HCT116 (cell line): ENCODE measurements around the gene CLIC5. TPM values are rescaled to one million over a fixed set of nuclear protein-coding genes. Genes with fewer than 3 reads are reported as not detected.

Source experiments
- ATAC-seq: fragments of 200-7000 bp; cut with Tn5 transposase; 2 replicates; pipeline ENCODE4 v1.9.1; 2020; ENCODE audit warnings: mild to moderate bottlenecking, moderate library complexity
- BruUV-seq: library from RNA; stranded (reverse); fragments of 400-500 nt; replicated peaks from 2 replicates; lab custom pipeline; 2021; lab: Mats Ljungman, UMichigan
- CTCF ChIA-PET: fragments of 300-600 bp; sonication (Branson Sonifier 250); formaldehyde crosslinking; loops from one replicate; lab custom pipeline; 2021; ENCODE audit warnings: antibody characterized with exemption; lab: Charles Lee
- POLR2A ChIA-PET: fragments of 300-600, 350-600 bp; sonication (Branson Sonifier 250); formaldehyde crosslinking; loops from one replicate; lab custom pipeline; 2021; ENCODE audit warnings: antibody characterized with exemption; lab: Charles Lee
- RAD21 ChIA-PET, 2 experiments: fragments of 300-600 bp; sonication (Branson Sonifier 250); formaldehyde crosslinking; loops; one replicate each; lab custom pipeline; 2023; ENCODE audit warnings: low total read pairs in 2 of 2; ENCODE audit not compliant: uncharacterized antibody in 2 of 2, unreplicated experiment in 2 of 2, low non-redundant PET in 1 of 2; lab: Charles Lee
- DNase-seq: peaks from one replicate; pipeline ENCODE4 v3.0.0-alpha.2; 2010; ENCODE audit warnings: low read depth, low spot score
- H2AFZ ChIP-seq: fragments of 200-600 bp; shearing (Covaris generic), sonication (generic); 2 replicates; pipeline ENCODE4 v1.6.1; 2017; ENCODE audit warnings: low read depth, mixed run types, mixed read lengths, antibody characterized with exemption, low read length; ENCODE audit not compliant: poor library complexity, severe bottlenecking
- H3K27ac ChIP-seq: 2 replicates; pipeline ENCODE4 v1.5.1; 2012; ENCODE audit warnings: low read depth, low read length
- H3K27me3 ChIP-seq: fragments of 200-600 bp; sonication (generic); 2 replicates; pipeline ENCODE4 v1.6.1; 2016; ENCODE audit warnings: mixed run types, low read length, mixed read lengths; ENCODE audit not compliant: insufficient read depth
- H3K36me3 ChIP-seq, 2 experiments: fragments of 200-500 bp in 1 of 2; fragments of 200-600 bp in 1 of 2; sonication (Bioruptor generic) in 1 of 2; sonication (generic) in 1 of 2; 2 replicates each; pipeline versions ENCODE4 v1.5.1 to v1.6.1; 2014 to 2016; ENCODE audit warnings: low read length in 2 of 2, inconsistent platforms in 1 of 2, mixed read lengths in 1 of 2, mixed run types in 1 of 2; ENCODE audit not compliant: insufficient read depth in 2 of 2, control insufficient read depth in 1 of 2
- H3K4me1 ChIP-seq, 2 experiments: fragments of 200-600 bp in 1 of 2; sonication (generic) in 1 of 2; 2 replicates each; pipeline versions ENCODE4 v1.5.1 to v1.6.1; 2012 to 2017; ENCODE audit warnings: low read length in 2 of 2, inconsistent platforms in 1 of 2, mild to moderate bottlenecking in 1 of 2, mixed read lengths in 1 of 2, mixed run types in 1 of 2, moderate library complexity in 1 of 2; ENCODE audit not compliant: insufficient read depth in 2 of 2, control insufficient read depth in 1 of 2
- H3K4me2 ChIP-seq: fragments of 200-600 bp; sonication (generic); 2 replicates; pipeline ENCODE4 v1.6.1; 2017; ENCODE audit warnings: mixed run types, low read length, mixed read lengths
- H3K4me3 ChIP-seq, 2 experiments: fragments of 200-600 bp in 1 of 2; sonication (generic) in 1 of 2; replicated peaks in 1 of 2; 2 replicates each; pipeline ENCODE4 v1.5.1; 2011 to 2016; ENCODE audit warnings: low read length in 2 of 2, control low read depth in 1 of 2, low read depth in 1 of 2, mild to moderate bottlenecking in 1 of 2, mixed read lengths in 1 of 2, mixed run types in 1 of 2
- H3K79me2 ChIP-seq: fragments of 200-600 bp; sonication (generic); 2 replicates; pipeline ENCODE4 v1.6.1; 2017; ENCODE audit warnings: mild to moderate bottlenecking, mixed run types, low read length, moderate library complexity, mixed read lengths; ENCODE audit not compliant: insufficient read depth
- H3K9ac ChIP-seq: fragments of 200-600 bp; sonication (generic); 2 replicates; pipeline ENCODE4 v1.6.1; 2016; ENCODE audit warnings: low read length, mixed read lengths
- H3K9me2 ChIP-seq: fragments of 200-600 bp; sonication (generic), shearing (Covaris generic); 2 replicates; pipeline ENCODE4 v1.6.1; 2017; ENCODE audit warnings: mixed run types, mild to moderate bottlenecking, moderate library complexity; ENCODE audit not compliant: insufficient read depth
- H3K9me3 ChIP-seq, 2 experiments: fragments of 200-500 bp in 1 of 2; fragments of 200-600 bp in 1 of 2; sonication (Bioruptor generic) in 1 of 2; sonication (generic) in 1 of 2; 2 replicates each; pipeline ENCODE4 v1.6.1; 2014 to 2017; ENCODE audit warnings: low read length in 2 of 2, mixed read lengths in 2 of 2, inconsistent platforms in 1 of 2, low read depth in 1 of 2, mild to moderate bottlenecking in 1 of 2, mixed run types in 1 of 2, moderate library complexity in 1 of 2; ENCODE audit not compliant: control insufficient read depth in 1 of 2, insufficient read depth in 1 of 2
- H4K20me1 ChIP-seq: fragments of 200-600 bp; sonication (generic), shearing (Covaris generic); 2 replicates; pipeline ENCODE4 v1.6.1; 2017; ENCODE audit warnings: mixed run types, mild to moderate bottlenecking, moderate library complexity; ENCODE audit not compliant: insufficient read depth
- EGR1 ChIP-seq: IDR thresholded peaks from 2 replicates; pipeline ENCODE4 v1.6.1; 2012; ENCODE audit warnings: low read depth
- EZH2 ChIP-seq: fragments of 200-600 bp; sonication (generic); IDR thresholded peaks from 2 replicates; pipeline ENCODE4 v1.6.1; 2017; ENCODE audit warnings: antibody characterized with exemption, mixed run types
- EZH2phosphoT487 ChIP-seq: fragments of 200-600 bp; IDR thresholded peaks from 2 replicates; pipeline ENCODE4 v1.6.1; 2018; ENCODE audit warnings: antibody characterized with exemption, borderline replicate concordance
- FOSL1 ChIP-seq: IDR thresholded peaks from 2 replicates; pipeline ENCODE4 v1.6.1; 2012; ENCODE audit warnings: low read depth
- JUND ChIP-seq: IDR thresholded peaks from 2 replicates; pipeline ENCODE4 v1.6.1; 2012
- POLR2AphosphoS5 ChIP-seq: IDR thresholded peaks from 2 replicates; pipeline ENCODE4 v1.6.1; 2011; ENCODE audit warnings: mild to moderate bottlenecking, low read depth, low read length, moderate library complexity
- RAD21 ChIP-seq: IDR thresholded peaks from 2 replicates; pipeline ENCODE4 v1.6.1; 2012; ENCODE audit warnings: low read depth, mild to moderate bottlenecking
- SIN3A ChIP-seq: IDR thresholded peaks from 2 replicates; pipeline ENCODE4 v1.6.1; 2012; ENCODE audit warnings: low read depth
- SP1 ChIP-seq: IDR thresholded peaks from 2 replicates; pipeline ENCODE4 v1.6.1; 2012; ENCODE audit warnings: low read depth
- ZFX ChIP-seq: fragments of 450-650 bp; IDR thresholded peaks from 2 replicates; pipeline ENCODE4 v1.6.1; 2017
- ZNF274 ChIP-seq: fragments of 200-500 bp; sonication (Bioruptor generic); IDR thresholded peaks from 2 replicates; pipeline ENCODE4 v1.6.1; 2014; ENCODE audit warnings: mild to moderate bottlenecking, low read depth, low read length, inconsistent platforms
- intact Hi-C: fragments of 100-400 bp; cut with micrococcal nuclease; formaldehyde crosslinking; loops from 2 replicates; pipeline ENCODE4 v1.10.0; 2022
- total RNA-seq: library from RNA; stranded (reverse); gene quantifications from one replicate; pipeline ENCODE4 v1.2.1, GENCODE V29; 2021; ENCODE audit not compliant: unreplicated experiment
- TF ChIP-seq, protein P1 (sequence below): IDR thresholded peaks from 2 replicates; pipeline ENCODE4 v1.6.1; 2011; ENCODE audit warnings: mild to moderate bottlenecking, low read length, moderate library complexity; ENCODE audit not compliant: insufficient replicate concordance; ENCODE audit errors: extremely low read depth
- TF ChIP-seq, protein P2 (sequence below): IDR thresholded peaks from 2 replicates; pipeline ENCODE4 v1.6.1; 2012
- TF ChIP-seq, protein P3 (sequence below), 3 experiments: fragments of 200-600 bp in 1 of 3; sonication (generic) in 1 of 3; IDR thresholded peaks in 2 of 3; conservative IDR thresholded peaks in 1 of 3; 2 replicates each; pipeline ENCODE4 v1.5.1; 2012 to 2017; ENCODE audit warnings: low read depth in 2 of 3, low read length in 2 of 3, antibody characterized with exemption in 1 of 3, borderline replicate concordance in 1 of 3, control low read depth in 1 of 3, mild to moderate bottlenecking in 1 of 3, mixed read lengths in 1 of 3, mixed run types in 1 of 3, moderate library complexity in 1 of 3; ENCODE audit not compliant: insufficient read depth in 1 of 3

The CLIC5 gene
- total RNA-seq, 1 experiment from 2014 or later = 0.20 TPM

DNA sequence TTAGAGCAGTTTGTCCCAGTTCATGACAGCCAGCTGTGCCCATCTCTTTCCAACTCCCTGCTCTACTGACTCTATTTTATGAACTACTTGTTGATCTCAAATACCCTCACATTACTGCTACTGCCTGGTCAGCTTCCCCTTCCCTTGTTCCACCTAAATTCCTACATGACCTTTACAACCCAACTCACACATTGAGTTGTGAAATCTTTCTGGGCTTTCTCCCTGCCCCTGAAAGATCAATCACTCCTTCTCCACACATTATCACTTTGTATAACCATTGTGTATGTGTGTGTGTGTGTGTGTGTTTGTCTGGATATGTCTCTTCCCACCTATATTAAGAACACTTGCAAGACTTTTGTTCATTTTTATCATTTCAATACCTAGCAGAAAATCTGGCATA is 42.1 kb upstream of the CLIC5 start:
- ChIA-PET POLR2A (no interaction called here), CTCF (no interaction called here), RAD21 (no interaction called here)
- Histone ChIP-seq H3K79me2 (no peaks in the 10 kb centered on the region), H3K4me3 (no peak overlapping the region), H3K9me3 (no peaks in the 10 kb centered on the region), H3K4me2 (no peak overlapping the region), H3K4me1 (no peaks in the 10 kb centered on the region), H3K9me2 (no peaks in the 10 kb centered on the region), H3K27ac (no peak overlapping the region), H3K27me3 (no peaks in the 10 kb centered on the region), H3K36me3 (no peaks in the 10 kb centered on the region), H4K20me1 (no peaks in the 10 kb centered on the region), H2AFZ (no peak overlapping the region), H3K9ac (no peak overlapping the region)
- BruUV-seq = no TSS peak
- no peak for TF ChIP-seq SIN3A
- TF ChIP-seq EGR1 = no peak
- TF ChIP-seq FOSL1 = no peak
- TF ChIP-seq, protein P1, sequence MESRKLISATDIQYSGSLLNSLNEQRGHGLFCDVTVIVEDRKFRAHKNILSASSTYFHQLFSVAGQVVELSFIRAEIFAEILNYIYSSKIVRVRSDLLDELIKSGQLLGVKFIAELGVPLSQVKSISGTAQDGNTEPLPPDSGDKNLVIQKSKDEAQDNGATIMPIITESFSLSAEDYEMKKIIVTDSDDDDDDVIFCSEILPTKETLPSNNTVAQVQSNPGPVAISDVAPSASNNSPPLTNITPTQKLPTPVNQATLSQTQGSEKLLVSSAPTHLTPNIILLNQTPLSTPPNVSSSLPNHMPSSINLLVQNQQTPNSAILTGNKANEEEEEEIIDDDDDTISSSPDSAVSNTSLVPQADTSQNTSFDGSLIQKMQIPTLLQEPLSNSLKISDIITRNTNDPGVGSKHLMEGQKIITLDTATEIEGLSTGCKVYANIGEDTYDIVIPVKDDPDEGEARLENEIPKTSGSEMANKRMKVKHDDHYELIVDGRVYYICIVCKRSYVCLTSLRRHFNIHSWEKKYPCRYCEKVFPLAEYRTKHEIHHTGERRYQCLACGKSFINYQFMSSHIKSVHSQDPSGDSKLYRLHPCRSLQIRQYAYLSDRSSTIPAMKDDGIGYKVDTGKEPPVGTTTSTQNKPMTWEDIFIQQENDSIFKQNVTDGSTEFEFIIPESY = no peak
- no peak for TF ChIP-seq EZH2
- TF ChIP-seq ZNF274 = no peak
- no peak for TF ChIP-seq JUND
- ATAC-seq (no peak), DNase-seq (no peak)
- intact Hi-C loops = no loop called here

DNA sequence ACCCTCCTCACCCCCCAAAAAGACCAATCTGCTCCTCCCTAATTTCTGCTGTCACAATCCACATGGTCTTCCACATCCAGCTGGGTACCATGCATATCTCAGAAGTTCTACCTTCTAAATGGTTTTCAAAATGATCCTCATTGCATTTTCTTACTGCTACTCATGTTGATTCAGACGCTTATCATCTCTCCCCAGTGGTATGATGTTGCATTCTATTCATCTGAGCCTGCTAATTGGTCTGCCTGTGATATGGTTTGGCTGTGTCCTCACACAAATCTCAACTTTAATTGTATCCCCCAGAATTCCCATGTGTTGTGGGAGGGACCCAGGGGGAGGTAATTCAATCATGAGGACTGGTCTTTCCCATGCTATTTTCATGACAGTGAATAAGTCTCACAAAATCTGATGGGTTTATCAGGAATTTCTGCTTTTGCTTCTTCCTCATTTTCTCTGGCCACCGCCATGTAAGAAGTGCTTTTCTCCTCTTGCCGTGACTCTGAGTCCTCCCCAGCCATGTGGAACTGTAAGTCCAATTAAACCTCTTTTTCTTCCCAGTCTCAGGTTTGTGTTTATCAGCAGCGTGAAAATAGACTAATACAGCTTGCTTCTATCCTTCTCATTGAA is 41.4 kb upstream of the CLIC5 start:
- no peaks in the 10 kb centered on the region for H3K79me2 ChIP-seq
- intact Hi-C loops = no loop called here
- no TSS peak for BruUV-seq
- no peaks in the 10 kb centered on the region for H4K20me1 ChIP-seq
- no peak overlapping the region for H3K27ac ChIP-seq
- H3K4me1 ChIP-seq = no peaks in the 10 kb centered on the region
- DNase-seq = no peak
- TF ChIP-seq, protein P2, sequence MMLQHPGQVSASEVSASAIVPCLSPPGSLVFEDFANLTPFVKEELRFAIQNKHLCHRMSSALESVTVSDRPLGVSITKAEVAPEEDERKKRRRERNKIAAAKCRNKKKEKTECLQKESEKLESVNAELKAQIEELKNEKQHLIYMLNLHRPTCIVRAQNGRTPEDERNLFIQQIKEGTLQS = no peak
- TF ChIP-seq RAD21 (no peak), JUND (no peak), SP1 (no peak), FOSL1 (no peak), EZH2 (no peak), ZFX (no peak), EZH2phosphoT487 (no peak), POLR2AphosphoS5 (no peak)
- TF ChIP-seq, protein P3, sequence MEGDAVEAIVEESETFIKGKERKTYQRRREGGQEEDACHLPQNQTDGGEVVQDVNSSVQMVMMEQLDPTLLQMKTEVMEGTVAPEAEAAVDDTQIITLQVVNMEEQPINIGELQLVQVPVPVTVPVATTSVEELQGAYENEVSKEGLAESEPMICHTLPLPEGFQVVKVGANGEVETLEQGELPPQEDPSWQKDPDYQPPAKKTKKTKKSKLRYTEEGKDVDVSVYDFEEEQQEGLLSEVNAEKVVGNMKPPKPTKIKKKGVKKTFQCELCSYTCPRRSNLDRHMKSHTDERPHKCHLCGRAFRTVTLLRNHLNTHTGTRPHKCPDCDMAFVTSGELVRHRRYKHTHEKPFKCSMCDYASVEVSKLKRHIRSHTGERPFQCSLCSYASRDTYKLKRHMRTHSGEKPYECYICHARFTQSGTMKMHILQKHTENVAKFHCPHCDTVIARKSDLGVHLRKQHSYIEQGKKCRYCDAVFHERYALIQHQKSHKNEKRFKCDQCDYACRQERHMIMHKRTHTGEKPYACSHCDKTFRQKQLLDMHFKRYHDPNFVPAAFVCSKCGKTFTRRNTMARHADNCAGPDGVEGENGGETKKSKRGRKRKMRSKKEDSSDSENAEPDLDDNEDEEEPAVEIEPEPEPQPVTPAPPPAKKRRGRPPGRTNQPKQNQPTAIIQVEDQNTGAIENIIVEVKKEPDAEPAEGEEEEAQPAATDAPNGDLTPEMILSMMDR (IDR thresholded peaks at IDR 0.05 in 2 of 3, conservative IDR thresholded peaks at IDR 0.05 in 1 of 3; ENCODE audit: borderline replicate concordance in 1 of 3, insufficient read depth in 1 of 3, low read depth in 2 of 3, low read length in 2 of 3) = no peak
- TF ChIP-seq, all 23 proteins: peak for 0
- H3K27me3 ChIP-seq = no peaks in the 10 kb centered on the region
- no peaks in the 10 kb centered on the region for H3K36me3 ChIP-seq
- no peaks in the 10 kb centered on the region for H3K9me2 ChIP-seq
- no peak overlapping the region for H3K4me3 ChIP-seq
- ChIA-PET CTCF (interaction anchor here (0.5 kb wide), 1 partner anchor 8 kb away, joined by 3 read pairs; no protein-coding TSS in a partner anchor), POLR2A (no interaction called here), RAD21 (no interaction called here)
- ATAC-seq = no peak
- no peak overlapping the region for H2AFZ ChIP-seq
- H3K9me3 ChIP-seq = no peaks in the 10 kb centered on the region
- no peak overlapping the region for H3K4me2 ChIP-seq
- no peak overlapping the region for H3K9ac ChIP-seq
